Measurements from ENCODE around the gene RIT2.
A peak's percentile ranks its signal among the peaks of the same experiment; 100 is the strongest.
"Not testable (repeated sequence)": the region's sequence is repeated elsewhere in the genome, so short reads cannot be mapped to it uniquely, and the experiment has no call there.

RIT2 gene

GRCh38 chr18:42822711-42823110 is 292.8 kb downstream of the RIT2 start:
- DNase-seq = no peak

GRCh38 chr18:42821492-42821891 is 294.0 kb downstream of the RIT2 start:
- DNase-seq = no peak

- DNase-seq = no peak
Observed at GRCh38 chr18:42814618-42815017, 300.9 kb downstream of the RIT2 start.

- DNase-seq = no peak
Observed at GRCh38 chr18:42814184-42814583, 301.3 kb downstream of the RIT2 start.

- no peak for DNase-seq
Observed at GRCh38 chr18:42813570-42813969, 301.9 kb downstream of the RIT2 start.

- no peak for DNase-seq
Observed at GRCh38 chr18:42807887-42808286, 307.6 kb downstream of the RIT2 start.

GRCh38 chr18:42801706-42802105 is 313.8 kb downstream of the RIT2 start:
- DNase-seq = no peak

GRCh38 chr18:42798606-42799170 is 316.8 kb downstream of the RIT2 start:
- DNase-seq = no peak

GRCh38 chr18:42795213-42795789 is 320.2 kb downstream of the RIT2 start:
- not testable (repeated sequence) for DNase-seq

GRCh38 chr18:42792731-42793130 is 322.8 kb downstream of the RIT2 start:
- no peak for DNase-seq

- DNase-seq = no peak
Observed at GRCh38 chr18:42784632-42785031, 330.9 kb downstream of the RIT2 start.

- no peak for DNase-seq
Observed at GRCh38 chr18:42782929-42783328, 332.6 kb downstream of the RIT2 start.

GRCh38 chr18:42781298-42781815 is 334.1 kb downstream of the RIT2 start:
- peak; percentile 62 for DNase-seq

- DNase-seq = no peak
Observed at GRCh38 chr18:42780171-42780570, 335.3 kb downstream of the RIT2 start.

GRCh38 chr18:42778445-42779042 is 336.9 kb downstream of the RIT2 start:
- DNase-seq = no peak

GRCh38 chr18:42778024-42778423 is 337.5 kb downstream of the RIT2 start:
- peak; percentile 32 for DNase-seq

- no peak for DNase-seq
Observed at GRCh38 chr18:42773870-42774269, 341.6 kb downstream of the RIT2 start.

- no peak for DNase-seq
Observed at GRCh38 chr18:42771936-42772335, 343.5 kb downstream of the RIT2 start.

GRCh38 chr18:42765302-42765701 is 350.2 kb downstream of the RIT2 start:
- DNase-seq = no peak

GRCh38 chr18:42760290-42760689 is 355.2 kb downstream of the RIT2 start:
- no peak for DNase-seq

- DNase-seq = no peak
Observed at GRCh38 chr18:42758852-42759251, 356.6 kb downstream of the RIT2 start.

- DNase-seq = no peak
Observed at GRCh38 chr18:42756214-42756613, 359.3 kb downstream of the RIT2 start.

- no peak for DNase-seq
Observed at GRCh38 chr18:42752916-42753315, 362.6 kb downstream of the RIT2 start.

GRCh38 chr18:42746794-42747193 is 368.7 kb downstream of the RIT2 start:
- no peak for DNase-seq

- no peak for DNase-seq
Observed at GRCh38 chr18:42745931-42746330, 369.6 kb downstream of the RIT2 start.
